Measurements from ENCODE around the gene ONECUT3.

Gene ONECUT3

DNA sequence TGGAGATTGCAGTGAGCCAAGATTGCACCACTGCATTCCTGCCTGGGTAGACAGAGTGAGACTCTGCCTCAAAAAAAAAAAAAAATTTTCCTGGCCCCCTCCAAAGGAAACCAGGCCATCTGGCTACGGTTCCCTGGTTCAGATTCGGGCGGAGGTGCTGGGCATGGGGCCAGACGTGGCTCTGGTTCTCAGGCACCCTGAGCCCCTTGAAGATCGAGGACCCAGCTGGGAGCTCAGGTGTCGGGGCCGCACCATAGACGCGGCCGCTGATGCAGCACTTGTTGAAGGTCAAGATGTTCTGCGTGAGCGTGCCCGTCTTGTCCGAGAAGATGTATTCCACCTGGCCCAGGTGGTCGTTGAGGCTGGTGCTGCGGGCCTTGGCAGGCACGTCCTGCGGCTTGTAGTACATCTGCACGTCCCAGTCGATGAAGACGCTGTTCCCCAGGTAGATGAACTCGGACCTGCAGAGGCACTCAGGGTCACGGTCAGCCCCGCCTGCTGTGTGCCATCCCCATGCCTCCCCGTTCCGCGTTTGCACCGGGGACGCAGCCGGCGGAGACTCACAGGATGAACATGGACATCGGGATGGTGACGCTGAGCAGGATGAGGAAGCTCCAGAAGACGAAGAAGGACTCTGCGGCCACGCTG is 46.5 kb downstream of the ONECUT3 start:
- DNase-seq = no peak

DNA sequence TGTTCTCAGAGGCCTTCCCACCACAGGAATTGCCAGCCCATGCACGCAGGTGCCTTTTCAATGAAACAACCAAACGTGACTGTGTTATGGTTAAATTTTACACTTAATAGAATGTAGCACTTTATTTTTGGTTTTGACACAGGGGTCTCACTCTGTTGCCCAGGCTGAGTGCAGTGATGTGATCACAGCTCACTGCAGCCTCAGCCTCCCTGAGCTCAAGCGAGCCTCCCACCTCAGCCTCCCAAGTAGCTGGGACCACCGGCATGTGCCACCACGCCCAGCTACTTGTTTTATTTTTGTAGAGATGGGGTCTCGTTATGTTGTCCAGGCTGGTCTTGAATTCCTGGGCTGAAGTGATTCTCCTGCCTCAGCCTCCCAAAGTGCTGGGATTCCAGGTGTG is 51.6 kb downstream of the ONECUT3 start:
- no peak for DNase-seq

DNA sequence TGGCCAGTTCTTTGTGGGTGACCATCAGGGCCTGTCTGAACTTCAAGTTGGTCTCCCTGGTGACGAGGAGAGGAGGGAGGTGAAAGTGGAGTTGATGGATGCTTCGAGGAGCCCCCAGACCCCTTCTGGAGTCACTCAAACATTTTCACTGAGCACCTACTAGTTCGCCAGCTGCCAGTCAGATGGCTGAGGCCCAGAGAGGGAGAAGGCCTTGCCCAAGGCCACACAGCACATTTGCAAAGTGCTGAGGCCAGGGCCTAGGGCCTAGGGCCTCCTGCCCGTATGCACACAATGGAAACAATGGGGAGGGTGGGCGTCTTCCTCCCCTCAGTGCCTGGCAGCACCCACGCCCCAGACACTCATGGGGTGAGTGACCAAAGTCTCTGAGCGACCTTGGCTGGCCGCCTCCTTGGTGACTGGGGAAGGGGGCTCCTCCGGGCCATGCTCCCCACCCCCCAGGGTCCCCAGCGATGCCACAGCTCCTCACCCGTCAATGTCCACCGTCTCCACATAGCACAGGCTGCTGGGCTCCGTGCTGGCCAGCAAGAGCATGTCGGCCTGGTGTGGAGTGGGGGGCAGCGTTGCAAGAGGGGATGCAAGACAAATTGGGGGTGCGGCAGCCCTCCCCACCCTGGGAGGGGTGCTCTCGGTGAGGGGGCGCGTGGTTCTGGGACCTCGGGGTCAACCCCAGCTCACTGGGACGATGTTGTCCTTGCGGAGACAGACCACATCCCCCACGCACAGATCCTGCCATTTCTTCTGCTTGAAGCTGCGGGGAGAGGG is 52.3 kb downstream of the ONECUT3 start:
- DNase-seq = no peak

DNA sequence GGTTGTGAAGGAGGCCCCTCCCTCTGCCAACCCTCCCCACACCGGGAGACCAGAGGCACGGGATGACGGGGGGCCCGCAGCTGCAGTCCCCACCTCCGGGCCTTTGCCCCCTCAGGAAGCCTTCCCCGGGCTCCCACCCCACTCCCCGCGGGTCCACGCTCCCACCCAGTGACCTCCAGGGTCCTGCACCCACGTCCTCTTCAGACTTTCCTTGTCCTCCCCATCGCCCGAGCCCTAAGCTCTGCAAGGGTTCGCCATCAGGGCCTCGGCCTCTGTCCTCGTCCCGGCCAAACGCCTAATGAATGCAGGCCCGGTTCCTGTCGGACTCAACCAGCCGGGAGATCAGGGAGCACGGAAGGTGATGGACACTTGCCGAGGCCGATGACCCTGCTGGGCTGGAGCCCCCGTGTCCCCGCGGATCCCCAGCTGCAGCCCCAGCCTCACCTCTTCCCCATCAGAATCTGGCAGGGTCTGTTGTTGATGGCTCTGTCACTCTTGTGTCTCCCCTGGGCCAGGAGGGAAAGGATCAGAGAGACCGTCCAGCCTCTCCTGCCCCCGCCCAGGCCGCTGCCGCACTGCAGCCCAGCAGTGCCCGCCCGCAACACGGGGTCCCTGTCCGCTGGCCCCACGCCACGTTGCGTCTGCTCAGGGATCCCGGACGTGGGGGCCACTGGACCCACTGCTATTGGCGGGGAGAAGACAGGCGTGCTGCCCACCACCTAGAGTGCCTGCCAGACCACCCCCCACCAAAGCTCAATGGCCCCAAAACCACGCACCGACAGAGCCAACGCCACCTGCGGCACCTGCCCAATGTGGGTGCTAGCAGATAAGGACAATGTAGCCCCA is 53.1 kb downstream of the ONECUT3 start:
- no peak for DNase-seq

DNA sequence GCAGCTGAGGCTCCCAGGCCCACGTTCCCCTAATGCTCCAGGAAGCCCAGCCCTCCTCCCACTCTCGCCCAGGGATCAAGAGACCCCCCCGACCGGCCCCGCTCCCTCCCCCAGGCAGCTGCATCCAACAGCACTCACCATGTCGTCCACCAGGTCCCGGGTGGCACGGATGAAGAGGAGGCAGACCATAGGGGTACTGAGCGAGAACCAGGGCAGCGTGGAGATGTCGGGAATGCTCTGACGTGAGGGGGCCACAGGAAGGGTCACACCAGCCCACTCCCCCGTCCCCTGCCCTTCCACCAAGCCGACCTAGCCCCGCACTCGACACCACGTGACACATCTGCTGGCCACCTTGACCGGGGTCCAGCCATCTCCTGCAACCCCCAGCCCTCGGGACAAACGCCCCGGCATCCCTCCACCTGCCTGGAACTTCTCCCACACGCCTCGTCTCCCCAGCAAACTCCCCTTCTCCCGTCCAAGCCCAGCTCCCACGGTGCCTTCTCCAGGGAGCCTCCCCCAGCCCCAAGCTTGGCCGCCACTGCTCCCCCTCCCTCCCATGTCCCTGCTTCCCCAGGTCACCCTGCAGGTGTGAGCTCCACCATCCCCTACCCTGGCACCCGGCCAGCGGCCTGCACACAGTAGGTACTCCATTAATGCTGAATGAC is 53.9 kb downstream of the ONECUT3 start:
- DNase-seq = no peak

DNA sequence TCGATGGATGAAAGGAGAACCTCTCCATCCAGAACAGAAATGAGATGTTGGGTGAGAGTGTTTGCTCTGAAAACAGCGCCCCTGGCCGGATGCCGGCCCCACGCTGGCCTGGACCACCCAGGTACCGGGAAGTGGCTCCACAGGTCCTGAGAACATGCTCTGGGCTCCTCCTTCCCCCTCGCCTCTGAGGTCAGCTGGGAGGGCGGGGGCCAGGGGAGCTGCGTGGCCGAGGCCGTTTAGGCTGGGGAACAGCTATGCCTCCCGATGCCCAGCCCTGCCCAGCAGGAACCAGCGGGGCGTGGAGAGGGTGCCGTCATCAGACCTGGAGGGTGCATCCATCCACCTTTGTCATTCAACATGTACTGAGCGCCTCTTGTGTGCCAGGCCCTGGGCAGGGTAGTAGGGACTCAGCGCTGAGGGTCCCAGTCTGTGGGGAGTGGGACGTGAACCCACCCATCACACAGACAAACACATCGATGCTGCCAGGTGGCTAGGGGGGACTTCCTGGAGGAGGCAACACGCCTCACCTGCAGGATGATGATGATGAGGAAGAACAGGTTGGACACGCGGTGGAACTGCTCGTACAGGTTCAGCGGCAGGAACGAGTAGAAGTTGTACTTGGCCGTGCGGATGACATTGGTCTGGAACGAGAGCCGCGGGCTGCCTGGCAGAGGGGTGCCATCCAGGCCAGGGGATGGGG is 54.5 kb downstream of the ONECUT3 start:
- DNase-seq = no peak

DNA sequence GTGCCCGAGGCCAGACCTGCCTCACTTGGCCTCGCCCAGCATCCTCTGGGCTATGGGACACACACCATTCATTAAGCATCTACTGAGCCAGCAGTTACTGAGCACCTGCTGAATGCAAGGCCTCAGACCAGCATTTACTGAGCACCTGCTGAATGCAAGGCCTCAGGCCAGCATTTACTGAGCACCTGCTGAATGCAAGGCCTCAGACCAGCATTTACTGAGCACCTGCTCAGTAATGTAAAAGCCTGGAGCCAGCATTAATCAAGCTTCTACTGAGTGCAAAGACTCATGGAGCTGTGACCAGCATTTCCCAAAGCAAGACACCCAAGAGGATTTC is 55.1 kb downstream of the ONECUT3 start:
- no peak for DNase-seq

DNA sequence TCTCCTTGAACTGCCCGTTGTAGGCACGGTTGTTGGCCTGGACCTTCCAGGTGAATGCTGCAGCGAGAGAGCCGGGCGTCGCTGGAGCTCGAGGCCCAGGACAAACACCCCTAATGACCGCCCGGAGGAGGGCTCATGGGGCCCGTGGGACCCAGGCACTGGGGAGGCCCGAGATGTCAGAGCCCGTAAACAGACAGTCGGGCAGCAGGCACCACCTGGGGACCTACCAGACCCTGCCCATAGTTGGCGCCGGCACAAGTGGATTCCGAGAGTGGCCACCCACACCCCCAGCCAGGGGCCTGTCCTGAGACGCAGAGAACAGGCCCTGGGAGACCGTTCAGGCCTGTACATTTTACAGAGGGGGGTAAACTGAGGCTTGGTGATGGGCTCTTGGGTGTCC is 56.4 kb downstream of the ONECUT3 start:
- DNase-seq = no peak

DNA sequence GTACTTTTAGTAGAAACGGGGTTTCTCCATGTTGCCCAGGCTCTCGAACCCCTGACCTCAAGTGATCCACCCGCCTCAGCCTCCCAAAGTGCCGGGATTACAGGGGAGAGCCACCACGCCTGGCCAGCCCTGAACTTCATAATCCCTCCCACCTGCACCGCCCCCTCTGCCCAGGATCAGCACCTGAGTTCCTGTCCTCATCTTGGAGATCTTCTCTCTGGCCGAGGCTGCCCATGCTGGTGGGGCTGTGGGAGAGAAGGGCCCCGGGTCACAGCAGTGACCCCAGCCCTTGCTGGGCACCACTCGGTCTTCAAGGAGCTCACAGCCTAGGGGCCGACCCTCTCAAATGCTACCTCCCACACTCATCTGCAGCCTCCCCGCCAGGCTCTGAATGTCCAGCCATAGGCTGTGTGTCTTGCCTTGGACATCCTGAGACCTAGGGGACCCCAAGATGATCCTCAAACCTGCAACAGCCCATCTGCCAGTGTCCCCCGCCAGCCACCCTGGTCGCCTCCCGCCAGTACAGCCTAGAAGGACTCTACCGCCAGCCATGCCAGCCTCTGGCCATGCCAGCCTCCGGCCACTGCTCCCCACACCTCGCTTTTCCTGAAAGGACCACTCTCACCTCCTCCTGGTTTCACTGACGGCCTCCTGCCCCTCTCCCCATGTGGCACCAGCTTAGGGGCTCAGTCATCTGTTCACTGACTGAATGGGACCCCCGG is 57.3 kb downstream of the ONECUT3 start:
- DNase-seq = no peak

DNA sequence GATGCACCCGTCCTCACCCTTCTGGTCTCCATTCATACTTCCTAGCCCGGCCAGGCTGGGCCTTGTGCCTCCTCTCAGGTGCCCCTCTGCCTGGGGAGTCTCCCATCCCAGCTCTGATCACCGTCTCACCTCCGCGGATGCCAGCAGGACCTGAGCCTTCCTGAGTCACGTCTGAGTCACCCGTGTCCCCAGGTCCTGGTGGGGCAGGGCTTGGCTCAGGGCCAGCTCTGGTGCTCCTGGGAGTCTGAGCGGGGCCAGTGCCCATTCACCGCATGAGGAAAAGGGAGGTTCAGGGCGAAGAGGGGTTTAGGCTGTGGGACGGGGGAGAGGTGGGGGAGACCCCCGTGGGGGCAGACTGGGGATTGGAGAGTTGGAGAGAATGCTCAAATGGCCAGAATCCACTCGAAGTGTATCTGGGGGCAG is 58.2 kb downstream of the ONECUT3 start:
- peak; percentile 46 for DNase-seq

DNA sequence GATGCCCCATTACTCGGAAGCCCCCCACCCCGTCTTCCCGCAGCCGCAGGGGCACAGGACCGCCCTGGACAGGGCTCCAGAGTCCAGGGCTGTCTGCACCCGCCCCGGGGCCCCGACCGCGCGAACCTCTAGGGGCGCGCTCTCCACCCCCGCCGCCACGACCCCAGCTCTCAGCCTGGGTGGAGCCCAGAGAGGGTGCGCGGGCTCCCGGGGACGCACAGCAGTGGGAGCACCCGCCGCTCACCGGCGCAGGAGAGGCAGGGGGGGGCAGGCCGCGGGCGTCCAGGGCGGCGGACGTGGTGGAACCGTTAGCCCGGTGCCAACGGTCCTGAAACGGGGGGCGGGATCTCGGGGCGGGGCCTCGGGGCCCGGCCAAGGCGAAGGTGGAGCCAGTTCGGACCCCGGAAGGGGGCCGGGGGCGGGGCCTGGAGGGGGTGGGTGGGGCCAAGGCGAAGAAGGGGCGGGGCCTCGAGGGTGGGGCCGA is 58.7 kb downstream of the ONECUT3 start, which contains the start of gene ATP8B3:
Gene ATP8B3 (minus strand): TSS at position 335 of the 484 bp plus-strand sequence. CDS start 540 bp downstream, outside the sequence.
- DNase-seq = no peak

DNA sequence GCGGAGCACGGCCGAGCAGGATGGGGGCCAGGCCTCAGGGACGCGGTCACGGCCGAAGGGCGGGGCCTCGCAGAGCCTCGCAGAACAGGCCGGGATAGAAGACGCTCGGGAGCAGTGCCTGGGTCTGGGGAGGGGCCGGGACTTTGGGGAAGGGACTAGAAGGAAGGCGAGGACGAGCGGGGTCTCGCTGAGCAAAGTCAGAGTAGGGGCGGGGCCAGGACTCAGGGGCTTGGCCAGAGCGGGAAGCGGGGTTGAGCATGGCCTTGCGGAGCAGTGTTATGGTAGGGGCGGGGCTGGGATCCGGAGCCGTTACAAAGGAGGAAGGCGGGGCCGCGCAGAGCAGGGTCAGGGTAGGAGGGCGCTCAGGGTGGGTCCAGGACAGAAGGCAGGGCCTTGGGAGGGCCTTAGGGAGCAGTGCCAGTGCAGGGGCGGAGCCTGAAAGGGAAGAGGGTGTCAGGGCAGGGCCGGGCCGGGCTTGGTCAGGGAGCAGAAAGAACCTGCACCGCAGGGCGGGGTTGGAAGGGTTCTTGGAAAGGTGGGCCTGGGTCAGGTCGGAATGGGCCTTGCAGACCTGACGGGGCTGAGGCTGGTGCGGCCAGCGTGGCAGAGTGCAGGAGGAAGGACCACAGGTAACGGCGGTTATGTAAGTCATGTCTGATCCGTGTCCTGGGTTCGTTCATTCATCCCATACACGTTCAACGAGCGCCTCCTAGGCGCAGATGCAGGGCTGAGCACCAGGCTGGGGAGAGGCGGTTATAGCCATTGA is 59.3 kb downstream of the ONECUT3 start:
- peak; percentile 86 for DNase-seq

DNA sequence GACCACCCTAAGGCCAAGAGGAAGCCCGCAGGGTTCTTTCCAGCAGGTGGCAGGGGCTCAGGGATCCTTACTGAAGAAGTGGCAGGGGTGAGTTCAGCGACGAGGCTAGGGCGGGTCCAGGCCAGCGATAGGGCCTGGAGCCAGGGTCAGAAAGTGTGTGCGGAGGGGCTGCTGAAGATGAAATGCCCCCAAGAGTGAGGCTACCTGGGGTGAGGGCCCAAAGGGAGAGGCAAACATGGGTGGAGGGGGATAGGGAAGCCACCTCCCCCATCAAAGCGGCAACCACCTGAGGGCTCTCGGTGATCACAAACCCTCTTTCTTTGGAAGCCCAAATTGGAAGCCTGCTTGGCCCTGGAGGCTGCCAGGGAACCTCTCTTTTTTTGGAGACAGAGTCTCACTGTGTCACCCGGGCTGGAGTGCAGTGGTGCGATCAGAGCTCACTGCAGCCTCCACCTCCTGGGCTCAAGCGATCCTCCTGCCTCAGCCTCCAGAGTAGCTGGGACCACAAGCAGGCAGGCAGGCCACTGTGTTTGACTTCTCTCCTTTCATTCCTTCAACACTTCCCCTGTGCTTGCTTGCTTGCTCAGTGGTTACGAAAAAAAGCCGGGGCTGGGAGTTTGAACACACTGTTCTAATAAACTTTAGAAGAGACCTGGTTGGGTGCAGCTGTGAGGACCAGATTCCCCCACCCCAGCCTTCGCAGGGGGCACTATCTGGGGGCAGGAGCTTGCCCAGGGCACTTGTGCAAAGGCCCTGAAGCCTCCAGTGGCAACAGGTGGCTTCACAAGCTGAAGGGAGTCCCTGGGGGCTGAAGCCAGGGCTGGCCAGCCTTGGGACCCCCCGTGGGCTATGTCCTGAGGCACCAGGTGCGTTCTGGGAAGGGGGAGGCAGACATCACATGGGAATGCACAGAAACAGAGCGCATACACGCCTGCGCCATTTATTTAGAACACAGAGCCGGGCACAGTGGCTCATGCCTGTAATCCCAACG is 60.2 kb downstream of the ONECUT3 start:
- no peak for DNase-seq

DNA sequence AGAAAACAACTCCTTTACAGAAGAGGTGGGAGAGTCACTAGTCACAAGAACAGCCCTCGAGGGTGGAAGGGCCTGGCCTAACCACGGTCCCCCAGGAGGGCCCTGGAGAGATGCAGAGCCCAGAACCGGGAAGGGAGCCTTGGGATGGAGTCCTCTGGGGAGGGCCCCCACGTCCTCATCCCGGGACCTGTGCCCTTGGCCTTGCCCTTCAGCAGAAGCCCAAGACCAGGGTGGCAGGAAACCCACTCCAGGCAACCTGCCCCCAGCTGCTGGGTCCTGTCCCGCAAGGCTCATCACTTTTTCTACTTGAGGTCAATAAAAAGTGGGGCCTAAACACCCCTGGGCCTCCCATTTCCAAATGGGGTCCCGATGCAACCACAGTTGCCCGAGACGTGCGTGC is 61.1 kb downstream of the ONECUT3 start:
- no peak for DNase-seq

DNA sequence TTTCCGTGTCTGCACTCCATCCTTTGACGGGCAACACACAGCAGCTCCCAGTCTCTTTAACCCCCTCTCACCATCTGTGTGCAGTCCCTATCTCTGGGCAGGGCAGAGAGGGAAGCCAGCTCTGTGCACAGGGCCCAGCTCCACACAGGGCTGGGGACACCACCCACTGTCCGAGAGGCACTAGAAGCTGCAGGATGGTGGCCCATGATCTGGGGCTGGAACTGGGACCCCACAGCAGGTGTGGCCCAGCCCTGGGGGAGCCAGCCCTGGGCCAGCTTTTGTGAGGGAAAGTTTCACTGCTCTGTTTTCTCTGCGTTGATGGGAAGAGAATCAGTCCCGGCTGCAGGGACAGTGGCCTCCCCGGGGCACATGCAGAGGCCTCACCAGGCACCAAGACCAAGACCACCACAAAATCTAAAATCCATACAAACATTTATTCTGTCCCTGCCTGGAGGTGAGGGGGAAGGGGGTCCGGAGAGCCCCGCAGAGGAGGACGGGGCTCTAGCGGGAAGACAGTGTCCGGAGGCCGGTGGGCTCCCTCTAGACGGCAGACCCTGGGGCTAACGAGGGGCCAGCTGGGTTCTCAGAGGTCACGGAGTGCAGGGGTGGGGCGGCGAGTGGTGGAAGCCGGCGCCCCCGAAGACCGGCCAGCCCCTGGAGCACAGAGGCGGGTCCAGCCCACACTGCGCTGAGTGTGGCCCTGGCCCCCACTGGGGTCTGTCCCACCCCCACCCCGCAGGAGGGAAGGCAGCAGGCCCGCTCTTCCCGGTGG is 61.7 kb downstream of the ONECUT3 start:
- no peak for DNase-seq

DNA sequence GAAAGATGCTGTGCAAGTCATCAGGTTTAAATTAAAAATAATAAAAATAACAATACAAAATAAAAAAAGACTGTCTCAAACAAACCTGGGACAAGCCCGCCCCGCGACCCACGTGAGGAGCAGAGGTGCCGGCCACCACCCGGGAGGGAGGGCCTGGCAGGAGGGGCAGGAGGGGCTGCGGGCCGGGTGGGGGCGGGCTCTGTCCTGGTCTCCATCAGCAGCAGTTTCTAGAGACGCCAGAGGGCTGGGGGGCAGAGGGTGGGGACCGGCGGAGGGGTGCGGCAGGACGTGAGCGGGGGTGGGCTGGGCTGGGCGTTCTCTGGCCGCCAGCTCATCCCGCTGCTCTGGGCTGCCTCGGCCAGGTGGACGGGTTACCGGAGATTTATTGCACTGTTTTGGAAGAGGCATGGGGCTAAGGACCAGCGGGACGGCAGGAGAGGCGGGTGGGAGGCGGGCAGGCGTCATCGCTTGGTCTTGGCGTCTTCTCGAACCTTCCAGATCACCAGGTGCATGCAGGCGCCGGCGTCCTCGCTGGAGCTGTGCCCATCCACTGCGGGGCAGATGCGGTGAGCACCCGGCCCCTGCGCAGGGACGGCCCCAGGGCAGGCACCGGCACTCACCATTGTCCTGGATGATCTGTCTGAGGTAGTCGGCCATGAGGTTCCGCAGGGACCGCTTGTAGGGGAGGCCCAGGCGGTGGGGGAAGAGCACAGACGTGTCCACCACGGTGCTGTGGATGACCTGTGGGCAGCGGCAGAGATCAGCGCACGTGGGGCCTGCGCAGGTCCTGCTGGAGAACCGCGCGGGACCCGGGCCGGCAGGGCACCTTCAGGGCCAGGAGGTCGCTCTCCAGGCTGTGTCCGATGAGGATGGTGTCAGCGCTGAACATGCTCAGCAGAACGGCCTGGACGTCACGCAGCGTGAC is 62.6 kb downstream of the ONECUT3 start:
- no peak for DNase-seq

DNA sequence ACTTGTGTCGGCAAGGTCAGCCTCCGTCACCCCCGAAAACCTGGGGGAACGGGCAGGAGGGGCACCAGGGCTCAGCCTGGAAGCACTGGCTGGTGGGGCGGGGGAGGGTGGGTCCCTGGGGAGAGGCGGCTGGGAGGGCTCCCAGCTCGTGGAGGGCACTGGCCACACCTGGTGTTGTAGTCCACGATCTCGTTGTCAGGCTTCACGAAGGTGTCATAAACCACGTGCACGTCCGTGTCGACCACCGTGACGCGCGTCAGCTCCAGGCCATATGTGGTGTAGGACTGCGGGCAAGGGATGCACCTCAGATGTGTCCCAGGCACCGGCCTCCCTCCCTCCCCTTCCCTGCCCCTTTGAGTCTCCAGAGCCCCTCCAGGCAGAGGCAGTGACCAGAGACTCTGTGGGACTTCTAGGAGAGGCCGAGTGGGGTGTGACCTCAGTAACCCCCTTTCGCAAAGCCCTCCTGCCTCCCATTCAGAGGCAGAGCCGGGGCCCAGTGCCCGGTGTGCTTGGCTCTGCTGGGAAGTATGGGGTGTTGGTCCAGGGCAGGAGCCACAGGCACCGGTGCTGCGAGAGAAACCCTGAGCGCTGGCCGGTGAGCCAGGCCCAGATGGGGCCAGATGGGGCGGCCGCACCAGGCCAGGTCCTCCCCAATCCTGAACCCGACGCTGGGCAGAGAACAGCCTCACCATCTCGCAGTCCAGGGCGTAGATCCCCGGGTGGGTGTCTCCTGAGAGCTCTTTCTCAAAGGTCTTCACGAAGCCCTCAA is 63.4 kb downstream of the ONECUT3 start:
- no peak for DNase-seq
